SK-N-MC (cell line): ENCODE results near the gene PREX1.

ENCODE experiments used
- EZH2 ChIP-seq: fragments of 200-600 bp; sonication (generic); IDR thresholded peaks from one replicate; pipeline ENCODE4 v1.6.1; 2017; ENCODE audit warnings: antibody characterized with exemption
- POLR2AphosphoS5 ChIP-seq: IDR thresholded peaks from 2 replicates; pipeline ENCODE4 v1.6.1; 2012; ENCODE audit warnings: mild to moderate bottlenecking, low read depth, low read length, borderline replicate concordance

DNA sequence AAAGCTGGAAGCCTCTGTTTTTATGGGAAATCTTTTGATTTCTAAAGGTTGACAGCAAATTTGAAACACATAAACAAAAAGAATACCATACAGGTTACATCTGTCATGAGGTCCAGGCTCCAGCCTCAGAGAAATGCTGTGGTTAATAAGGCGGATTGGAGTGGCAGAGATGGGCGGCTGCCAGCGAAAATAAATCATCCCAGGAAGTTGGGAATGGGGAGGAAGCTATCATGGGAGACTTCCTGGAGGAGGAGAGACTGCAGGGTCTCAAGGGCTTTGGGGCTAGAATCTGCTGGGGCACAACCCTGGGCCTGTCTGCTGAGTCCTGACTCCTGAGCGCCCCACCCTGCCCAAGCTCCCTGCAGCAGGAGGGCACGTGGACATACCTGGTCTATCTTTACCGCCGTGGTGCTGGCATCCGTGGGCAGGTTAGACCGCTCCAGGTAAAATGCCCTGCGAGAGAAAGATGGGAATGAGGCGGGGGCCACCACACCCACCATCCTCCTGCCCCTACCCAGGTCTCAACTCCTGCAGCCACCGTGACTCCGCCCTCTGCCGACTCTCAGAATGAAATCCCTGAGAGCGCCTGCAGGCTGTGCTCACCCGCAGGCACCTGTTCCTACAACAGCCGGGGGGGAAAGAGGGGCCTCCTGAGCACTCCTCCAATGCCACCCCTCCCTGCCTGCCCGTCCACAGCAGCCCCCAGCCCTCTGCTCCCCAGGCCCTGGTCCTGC lies 197.3 kb downstream of the PREX1 start:
- no peak for TF ChIP-seq POLR2AphosphoS5
- TF ChIP-seq EZH2: no peak
